GM19397 (cell line): ENCODE results near the gene ARL5C.
"Not testable (repeated sequence)": the region's sequence is repeated elsewhere in the genome, so short reads cannot be mapped to it uniquely, and the experiment has no call there.

ENCODE experiments used
- ATAC-seq: cut with Tn5 transposase; IDR thresholded peaks from one replicate; pipeline ENCODE4 v1.9.1; 2021; ENCODE audit warnings: mild to moderate bottlenecking, moderate library complexity; ENCODE audit not compliant: unreplicated experiment

ARL5C gene

GRCh38 chr17:39168503-39168902 is 2.5 kb upstream of the ARL5C start:
- not testable (repeated sequence) for ATAC-seq

GRCh38 chr17:39167476-39167875 is 1.5 kb upstream of the ARL5C start:
- ATAC-seq: no peak

- no peak for ATAC-seq
Observed at GRCh38 chr17:39166437-39167335, 725 bp upstream of the ARL5C start.

GRCh38 chr17:39165178-39165840 is 652 bp downstream of the ARL5C start:
- no peak for ATAC-seq

- ATAC-seq: no peak
Observed at GRCh38 chr17:39164675-39165143, 1.3 kb downstream of the ARL5C start.

- ATAC-seq: no peak
Observed at GRCh38 chr17:39161962-39162361, 4.0 kb downstream of the ARL5C start.

- ATAC-seq: no peak
Observed at GRCh38 chr17:39158623-39159022, 7.3 kb downstream of the ARL5C start.

GRCh38 chr17:39156491-39156890 is 9.5 kb downstream of the ARL5C start:
- no peak for ATAC-seq

GRCh38 chr17:39155654-39156053 is 10.3 kb downstream of the ARL5C start:
- ATAC-seq: no peak

GRCh38 chr17:39153599-39154051 is 12.3 kb downstream of the ARL5C start:
- peak; percentile 39 for ATAC-seq

- no peak for ATAC-seq
Observed at GRCh38 chr17:39151943-39152818, 13.8 kb downstream of the ARL5C start.

- ATAC-seq: no peak
Observed at GRCh38 chr17:39151150-39151942, 14.6 kb downstream of the ARL5C start, which contains the start of gene PLXDC1. Gene PLXDC1 (minus strand): TSS chr17:39151637. CDS start chr17:39151437, 200 bp downstream.

GRCh38 chr17:39150795-39151149 is 15.2 kb downstream of the ARL5C start:
- no peak for ATAC-seq

- ATAC-seq: no peak
Observed at GRCh38 chr17:39150104-39150634, 15.8 kb downstream of the ARL5C start.

GRCh38 chr17:39147221-39148185 is 18.5 kb downstream of the ARL5C start:
- ATAC-seq: no peak

GRCh38 chr17:39146273-39146672 is 19.7 kb downstream of the ARL5C start:
- no peak for ATAC-seq

- ATAC-seq: no peak
Observed at GRCh38 chr17:39145143-39145542, 20.8 kb downstream of the ARL5C start.

GRCh38 chr17:39144416-39144840 is 21.5 kb downstream of the ARL5C start:
- no peak for ATAC-seq
